ENCODE measurements around the gene SNX3. TPM values are rescaled to one million over a fixed set of nuclear protein-coding genes. Genes with fewer than 3 reads are reported as not detected.
A peak's percentile ranks its signal among the peaks of the same experiment; 100 is the strongest.

Gene SNX3
- total RNA-seq, 4 donors from 2014 or later: 81.2 to 136 (median 121) TPM

DNA sequence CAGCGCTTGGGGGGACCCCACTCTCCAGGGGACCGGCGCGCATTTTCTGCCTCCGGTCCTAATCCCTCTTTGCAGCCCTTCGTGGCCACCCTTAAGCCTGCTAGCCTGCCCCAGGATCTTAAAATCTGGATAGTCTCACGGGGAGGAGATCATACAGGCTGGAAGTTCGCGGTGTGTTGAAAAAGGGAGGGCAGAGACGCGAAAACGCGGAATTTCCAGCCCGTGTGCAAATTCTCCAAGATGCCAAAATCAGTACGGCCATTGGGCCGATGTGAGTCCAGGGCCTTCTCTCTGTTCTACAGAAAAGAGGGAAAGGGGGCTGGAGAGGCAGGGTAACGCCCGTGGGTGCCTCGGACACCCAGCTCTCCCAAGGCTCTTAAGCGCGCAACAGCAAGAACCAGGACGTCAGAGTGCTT lies 85.7 kb downstream of the SNX3 start:
- peaks cover 100% of the 10 kb centered on the region for H3K27me3 ChIP-seq
- 20 to 40% methylated on average over 4 to 19 of the region's 22 CpGs for WGBS, 2 donors (ENCODE audit: low coverage in 1 of 2)
- no peak for TF ChIP-seq EP300 (IDR thresholded peaks at IDR 0.05; ENCODE audit: low read depth)
- TF ChIP-seq POLR2AphosphoS5 (IDR thresholded peaks at IDR 0.05): no peak
- no peak for TF ChIP-seq POLR2A (IDR thresholded peaks at IDR 0.05)
- TF ChIP-seq, protein P1, sequence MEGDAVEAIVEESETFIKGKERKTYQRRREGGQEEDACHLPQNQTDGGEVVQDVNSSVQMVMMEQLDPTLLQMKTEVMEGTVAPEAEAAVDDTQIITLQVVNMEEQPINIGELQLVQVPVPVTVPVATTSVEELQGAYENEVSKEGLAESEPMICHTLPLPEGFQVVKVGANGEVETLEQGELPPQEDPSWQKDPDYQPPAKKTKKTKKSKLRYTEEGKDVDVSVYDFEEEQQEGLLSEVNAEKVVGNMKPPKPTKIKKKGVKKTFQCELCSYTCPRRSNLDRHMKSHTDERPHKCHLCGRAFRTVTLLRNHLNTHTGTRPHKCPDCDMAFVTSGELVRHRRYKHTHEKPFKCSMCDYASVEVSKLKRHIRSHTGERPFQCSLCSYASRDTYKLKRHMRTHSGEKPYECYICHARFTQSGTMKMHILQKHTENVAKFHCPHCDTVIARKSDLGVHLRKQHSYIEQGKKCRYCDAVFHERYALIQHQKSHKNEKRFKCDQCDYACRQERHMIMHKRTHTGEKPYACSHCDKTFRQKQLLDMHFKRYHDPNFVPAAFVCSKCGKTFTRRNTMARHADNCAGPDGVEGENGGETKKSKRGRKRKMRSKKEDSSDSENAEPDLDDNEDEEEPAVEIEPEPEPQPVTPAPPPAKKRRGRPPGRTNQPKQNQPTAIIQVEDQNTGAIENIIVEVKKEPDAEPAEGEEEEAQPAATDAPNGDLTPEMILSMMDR (IDR thresholded peaks at IDR 0.05): no peak
- H3K9me3 ChIP-seq: no peaks in the 10 kb centered on the region
- no peak overlapping the region for H3K27ac ChIP-seq
- no peak for DNase-seq
- peaks cover 5 to 27% (median 17%) of the 10 kb centered on the region in 4 donors for H3K4me1 ChIP-seq
- H3K36me3 ChIP-seq: no peaks in the 10 kb centered on the region
- H3K4me3 ChIP-seq: peak overlapping the region in 2 of 4 donors; percentile 2 to 36
- in situ Hi-C loops (cut with MboI; ENCODE audit: low pct_ligation_motif_present in 1 of 4, low pct_unique_long_range_greater_than_20kb in 1 of 4, low sequenced_read_pairs in 3 of 4) (no loop called here), intact Hi-C loops (cut with DNase I; ENCODE audit: low total_unique reads) (no loop called here)

DNA sequence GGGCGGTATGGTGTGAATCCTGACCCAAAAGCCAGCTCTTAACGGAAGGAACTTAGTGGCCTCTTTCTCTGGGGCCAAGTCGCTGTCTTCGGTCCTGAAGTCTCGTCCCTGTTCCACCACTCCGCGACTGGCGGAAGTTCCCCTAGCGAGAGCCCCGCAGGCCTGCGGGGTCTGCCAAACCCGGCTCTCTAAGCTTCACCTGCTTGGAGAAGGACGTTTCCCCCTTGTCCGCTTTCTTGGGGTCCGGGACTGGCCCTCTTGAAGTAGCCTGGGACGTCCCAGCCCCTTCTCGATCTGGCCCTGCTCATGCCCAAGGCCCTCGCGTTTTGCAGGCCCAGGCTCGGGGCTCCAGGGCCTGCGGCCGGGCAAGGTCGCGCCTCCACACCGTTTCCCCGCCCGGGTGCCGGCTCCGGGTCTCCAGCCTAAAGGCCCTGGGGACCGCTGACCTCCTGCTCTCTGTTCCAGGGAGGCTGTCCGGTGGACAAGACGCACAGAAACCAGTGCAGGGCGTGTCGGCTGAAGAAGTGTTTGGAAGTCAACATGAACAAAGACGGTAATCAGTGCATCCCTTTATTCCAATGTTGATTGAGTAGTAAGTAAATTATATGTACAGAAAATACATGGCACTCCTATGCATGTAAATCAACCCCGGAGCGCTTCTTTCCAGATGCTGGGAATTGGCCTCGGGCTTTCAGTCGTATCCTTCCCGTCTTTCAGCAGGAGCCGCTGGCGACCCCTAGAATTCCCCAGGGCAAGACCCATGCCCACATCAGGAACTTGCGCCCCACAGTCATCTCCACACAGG lies 86.3 kb downstream of the SNX3 start:
- TF ChIP-seq POLR2A (IDR thresholded peaks at IDR 0.05) (no peak), POLR2AphosphoS5 (IDR thresholded peaks at IDR 0.05) (no peak), EP300 (IDR thresholded peaks at IDR 0.05; ENCODE audit: low read depth) (no peak)
- TF ChIP-seq, protein P1 (IDR thresholded peaks at IDR 0.05): no peak
- DNase-seq: no peak
- 17 to 30% methylated on average over 2 to 41 of the region's 43 CpGs for WGBS, 2 donors (ENCODE audit: low coverage in 1 of 2)
- Histone ChIP-seq H3K4me3 (peak overlapping the region in 1 of 4 donors; percentile 5), H3K4me1 (peaks cover 5 to 33% (median 20%) of the 10 kb centered on the region in 4 donors), H3K36me3 (no peaks in the 10 kb centered on the region), H3K27ac (no peak overlapping the region), H3K9me3 (no peaks in the 10 kb centered on the region), H3K27me3 (peaks cover 100% of the 10 kb centered on the region)
- intact Hi-C loops (cut with DNase I; ENCODE audit: low total_unique reads) (no loop called here), in situ Hi-C loops (cut with MboI; ENCODE audit: low pct_ligation_motif_present in 1 of 4, low pct_unique_long_range_greater_than_20kb in 1 of 4, low sequenced_read_pairs in 3 of 4) (no loop called here)

DNA sequence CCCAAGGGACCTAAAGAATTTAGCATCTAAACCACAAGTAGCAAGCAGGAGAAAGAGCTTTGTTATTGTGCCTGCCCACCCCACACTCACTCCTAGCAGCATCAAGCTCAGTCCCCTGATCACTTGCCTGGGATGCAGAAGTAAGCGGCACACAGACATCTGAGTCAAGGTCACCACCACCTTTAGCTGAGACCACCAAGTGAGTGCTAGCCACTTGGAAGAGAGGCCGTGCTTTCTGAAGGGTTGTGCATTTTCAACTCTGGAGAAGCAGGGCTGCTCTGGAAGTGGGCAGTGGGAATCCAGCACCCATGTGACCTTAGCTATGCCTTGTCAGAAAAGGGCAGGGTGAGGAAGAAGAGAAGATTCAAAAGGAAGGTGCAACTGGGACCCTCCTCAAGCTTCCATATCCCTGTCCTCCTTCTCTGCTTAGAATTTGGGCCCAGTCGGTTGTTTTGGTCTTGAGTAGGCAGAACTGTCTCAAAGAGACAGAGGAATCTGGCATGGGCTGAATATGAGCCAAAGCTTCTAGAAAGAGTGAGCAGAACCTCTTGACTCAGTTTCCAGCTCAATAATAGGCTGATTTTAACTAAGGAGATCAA lies 88.8 kb downstream of the SNX3 start:
- intact Hi-C loops (cut with DNase I; ENCODE audit: low total_unique reads) (no loop called here), in situ Hi-C loops (cut with MboI; ENCODE audit: low pct_ligation_motif_present in 1 of 4, low pct_unique_long_range_greater_than_20kb in 1 of 4, low sequenced_read_pairs in 3 of 4) (no loop called here)
- Histone ChIP-seq H3K27ac (no peak overlapping the region), H3K4me3 (no peak overlapping the region), H3K27me3 (peaks cover 100% of the 10 kb centered on the region), H3K36me3 (no peaks in the 10 kb centered on the region), H3K4me1 (peaks cover 22 to 59% (median 40%) of the 10 kb centered on the region in 4 donors), H3K9me3 (no peaks in the 10 kb centered on the region)
- TF ChIP-seq POLR2AphosphoS5 (IDR thresholded peaks at IDR 0.05): no peak
- no peak for TF ChIP-seq POLR2A (IDR thresholded peaks at IDR 0.05)
- TF ChIP-seq EP300 (IDR thresholded peaks at IDR 0.05; ENCODE audit: low read depth): no peak
- TF ChIP-seq, protein P1 (IDR thresholded peaks at IDR 0.05): no peak
- 20 to 66% methylated on average over 1 to 2 of the region's 3 CpGs for WGBS, 2 donors (ENCODE audit: low coverage in 1 of 2)
- DNase-seq: no peak

DNA sequence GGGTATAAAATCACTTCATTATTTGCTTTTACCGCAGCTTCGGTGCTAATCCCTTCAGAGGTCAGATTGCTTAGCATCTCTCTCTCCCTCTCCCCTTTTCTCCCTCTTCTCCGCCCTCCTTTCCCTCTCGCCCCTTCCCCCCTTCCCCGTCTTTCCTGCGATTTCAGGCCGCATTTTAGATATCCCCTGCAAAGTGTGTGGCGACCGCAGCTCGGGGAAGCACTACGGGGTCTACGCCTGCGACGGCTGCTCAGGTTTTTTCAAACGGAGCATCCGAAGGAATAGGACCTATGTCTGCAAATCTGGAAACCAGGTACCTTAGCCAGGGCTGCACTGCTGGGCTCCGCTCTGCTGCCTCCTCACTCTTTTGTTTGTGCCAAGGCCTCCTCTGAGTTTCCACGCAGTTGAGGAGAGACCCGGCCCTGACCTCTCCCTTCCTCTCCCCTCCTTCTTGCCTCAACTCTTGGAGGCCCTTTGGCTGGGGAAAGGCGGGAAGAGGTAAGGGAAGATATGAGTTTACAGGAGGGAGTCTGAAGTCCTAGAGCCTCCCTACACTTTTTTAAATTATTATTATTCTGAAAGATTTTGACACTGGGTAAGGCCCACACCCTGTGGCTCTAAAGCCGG lies 89.4 kb downstream of the SNX3 start:
- in situ Hi-C loops (cut with MboI; ENCODE audit: low pct_ligation_motif_present in 1 of 4, low pct_unique_long_range_greater_than_20kb in 1 of 4, low sequenced_read_pairs in 3 of 4): no loop called here
- Histone ChIP-seq H3K4me1 (peaks cover 26 to 63% (median 41%) of the 10 kb centered on the region in 4 donors), H3K27me3 (peaks cover 100% of the 10 kb centered on the region), H3K4me3 (no peak overlapping the region), H3K36me3 (no peaks in the 10 kb centered on the region), H3K27ac (no peak overlapping the region), H3K9me3 (no peaks in the 10 kb centered on the region)
- intact Hi-C loops (cut with DNase I; ENCODE audit: low total_unique reads): no loop called here
- TF ChIP-seq POLR2AphosphoS5 (IDR thresholded peaks at IDR 0.05) (no peak), POLR2A (IDR thresholded peaks at IDR 0.05) (no peak), EP300 (IDR thresholded peaks at IDR 0.05; ENCODE audit: low read depth) (no peak)
- TF ChIP-seq, protein P1 (IDR thresholded peaks at IDR 0.05): no peak
- no peak for DNase-seq
- 45 to 47% methylated on average over 2 to 21 of the region's 21 CpGs for WGBS, 2 donors (ENCODE audit: low coverage in 1 of 2)

Data from transverse colon (tissue), 4 donors.